ENCODE measurements around the gene RRAS.

DNA sequence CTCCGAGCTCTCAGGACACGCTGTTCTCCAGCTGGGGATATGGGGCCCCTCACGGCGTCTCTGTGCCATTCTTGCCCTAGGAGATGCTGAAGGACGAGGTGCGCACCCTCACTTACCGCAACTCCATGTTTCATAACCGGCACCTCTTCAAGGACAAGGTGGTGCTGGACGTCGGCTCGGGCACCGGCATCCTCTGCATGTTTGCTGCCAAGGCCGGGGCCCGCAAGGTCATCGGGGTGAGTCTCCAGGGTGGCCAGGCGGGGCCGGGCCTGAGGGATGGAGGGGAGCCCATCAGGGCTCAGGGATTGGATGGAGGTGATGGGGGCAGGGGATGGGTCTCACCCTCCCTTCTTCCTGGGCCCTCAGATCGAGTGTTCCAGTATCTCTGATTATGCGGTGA, 41.9 kb upstream of the RRAS start:
- TF ChIP-seq POLR2AphosphoS5 (IDR thresholded peaks at IDR 0.05; ENCODE audit: low read depth, low read length) (no peak), SIN3A (IDR thresholded peaks at IDR 0.05; ENCODE audit: borderline replicate concordance, insufficient read depth, low read length) (no peak)
- TF ChIP-seq, protein P1, sequence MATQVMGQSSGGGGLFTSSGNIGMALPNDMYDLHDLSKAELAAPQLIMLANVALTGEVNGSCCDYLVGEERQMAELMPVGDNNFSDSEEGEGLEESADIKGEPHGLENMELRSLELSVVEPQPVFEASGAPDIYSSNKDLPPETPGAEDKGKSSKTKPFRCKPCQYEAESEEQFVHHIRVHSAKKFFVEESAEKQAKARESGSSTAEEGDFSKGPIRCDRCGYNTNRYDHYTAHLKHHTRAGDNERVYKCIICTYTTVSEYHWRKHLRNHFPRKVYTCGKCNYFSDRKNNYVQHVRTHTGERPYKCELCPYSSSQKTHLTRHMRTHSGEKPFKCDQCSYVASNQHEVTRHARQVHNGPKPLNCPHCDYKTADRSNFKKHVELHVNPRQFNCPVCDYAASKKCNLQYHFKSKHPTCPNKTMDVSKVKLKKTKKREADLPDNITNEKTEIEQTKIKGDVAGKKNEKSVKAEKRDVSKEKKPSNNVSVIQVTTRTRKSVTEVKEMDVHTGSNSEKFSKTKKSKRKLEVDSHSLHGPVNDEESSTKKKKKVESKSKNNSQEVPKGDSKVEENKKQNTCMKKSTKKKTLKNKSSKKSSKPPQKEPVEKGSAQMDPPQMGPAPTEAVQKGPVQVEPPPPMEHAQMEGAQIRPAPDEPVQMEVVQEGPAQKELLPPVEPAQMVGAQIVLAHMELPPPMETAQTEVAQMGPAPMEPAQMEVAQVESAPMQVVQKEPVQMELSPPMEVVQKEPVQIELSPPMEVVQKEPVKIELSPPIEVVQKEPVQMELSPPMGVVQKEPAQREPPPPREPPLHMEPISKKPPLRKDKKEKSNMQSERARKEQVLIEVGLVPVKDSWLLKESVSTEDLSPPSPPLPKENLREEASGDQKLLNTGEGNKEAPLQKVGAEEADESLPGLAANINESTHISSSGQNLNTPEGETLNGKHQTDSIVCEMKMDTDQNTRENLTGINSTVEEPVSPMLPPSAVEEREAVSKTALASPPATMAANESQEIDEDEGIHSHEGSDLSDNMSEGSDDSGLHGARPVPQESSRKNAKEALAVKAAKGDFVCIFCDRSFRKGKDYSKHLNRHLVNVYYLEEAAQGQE (IDR thresholded peaks at IDR 0.05; ENCODE audit: insufficient read depth in 1 of 2, low read depth in 2 of 2, low read length in 2 of 2) = no peak

All from PFSK-1 (cell line).